Head of caudate nucleus (tissue), 42 donors: Measurements from ENCODE around the gene CCL23.
A peak's percentile ranks its signal among the peaks of the same experiment; 100 is the strongest.
"Not testable (repeated sequence)": the region's sequence is repeated elsewhere in the genome, so short reads cannot be mapped to it uniquely, and the experiment has no call there.

Source experiments
- DNase-seq, 42 donors: peaks; one replicate each; pipeline versions ENCODE4 v3.0.0 to v3.0.0-alpha.2; 2020 to 2021; ENCODE audit warnings: mixed read lengths in 7 of 42
- intact Hi-C: fragments of 100-400 bp; cut with DNase I; formaldehyde crosslinking; loops from one replicate; pipeline ENCODE4 v1.15.0; 2022

Gene CCL23

DNA sequence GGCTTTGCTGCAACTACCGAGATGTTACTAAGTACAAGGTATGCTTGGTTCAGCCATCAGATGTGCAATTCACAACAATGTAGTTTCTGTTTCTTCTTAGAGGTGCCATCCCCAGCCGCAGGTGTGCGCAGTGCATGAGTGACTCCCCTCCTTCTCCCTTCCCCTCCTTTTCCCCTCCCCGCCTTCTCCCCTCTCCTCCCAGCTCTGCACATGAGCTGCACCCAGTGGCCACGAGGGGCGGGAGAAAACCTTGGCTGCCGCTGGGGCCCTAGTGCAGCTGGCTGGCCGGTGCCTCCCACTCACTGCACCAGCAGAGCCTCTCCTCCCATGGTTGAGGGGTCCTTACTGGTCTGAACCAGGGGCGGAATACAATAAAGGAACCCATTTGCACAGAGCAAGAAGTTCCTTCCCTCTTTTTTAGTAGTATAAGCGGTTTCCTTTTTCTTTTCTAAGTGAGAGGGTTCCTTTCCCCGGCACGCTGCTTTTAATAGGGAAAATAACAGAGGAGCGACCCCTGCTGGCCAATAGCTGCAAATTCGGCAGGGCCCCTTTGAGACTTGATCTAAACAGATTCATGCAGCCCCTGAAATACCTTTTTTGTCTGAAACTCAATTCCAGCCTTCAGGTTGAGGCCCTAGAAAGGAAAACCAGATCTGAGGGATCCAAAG, 8.6 kb downstream of the CCL23 start:
- DNase-seq: no peak
- intact Hi-C loops: no loop called here

DNA sequence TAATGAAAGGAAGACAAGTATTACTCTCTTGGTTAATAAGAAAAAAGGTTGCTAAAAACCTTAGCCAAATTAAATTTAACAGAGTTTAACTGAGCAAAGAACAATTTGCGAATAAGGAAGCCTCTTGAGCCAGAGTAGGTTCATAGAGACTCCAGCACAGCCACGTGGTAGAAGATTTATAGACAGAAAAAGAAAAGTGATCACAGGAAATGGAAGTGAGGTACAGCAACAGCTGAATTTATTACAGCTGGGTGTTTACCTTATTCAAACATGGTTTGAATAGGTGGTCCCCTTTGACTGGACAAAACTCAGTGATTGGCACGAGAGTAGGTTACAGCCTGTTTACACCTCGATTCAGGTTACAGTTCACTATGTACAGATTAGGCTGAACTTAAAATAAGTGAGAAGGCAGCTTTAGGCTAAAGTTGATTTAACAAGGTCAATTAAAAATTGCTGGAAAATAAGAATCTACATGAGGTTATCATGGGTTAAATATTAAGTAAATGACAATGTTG, 13.1 kb downstream of the CCL23 start:
- DNase-seq: no peak
- intact Hi-C loops: no loop called here

- no peak for DNase-seq
- intact Hi-C loops: no loop called here
Observed at GRCh38 chr17:36002631-36003030, 15.1 kb downstream of the CCL23 start.

GRCh38 chr17:36001862-36002603, 15.7 kb downstream of the CCL23 start:
- intact Hi-C loops: no loop called here
- DNase-seq: no peak

- DNase-seq: no peak
- intact Hi-C loops: no loop called here
Observed at GRCh38 chr17:36001110-36001771, 16.5 kb downstream of the CCL23 start, which contains the start of gene CCL15. CCL15 (minus strand) TSS chr17:36001553; CDS start chr17:36001492, 61 bp downstream.

DNA sequence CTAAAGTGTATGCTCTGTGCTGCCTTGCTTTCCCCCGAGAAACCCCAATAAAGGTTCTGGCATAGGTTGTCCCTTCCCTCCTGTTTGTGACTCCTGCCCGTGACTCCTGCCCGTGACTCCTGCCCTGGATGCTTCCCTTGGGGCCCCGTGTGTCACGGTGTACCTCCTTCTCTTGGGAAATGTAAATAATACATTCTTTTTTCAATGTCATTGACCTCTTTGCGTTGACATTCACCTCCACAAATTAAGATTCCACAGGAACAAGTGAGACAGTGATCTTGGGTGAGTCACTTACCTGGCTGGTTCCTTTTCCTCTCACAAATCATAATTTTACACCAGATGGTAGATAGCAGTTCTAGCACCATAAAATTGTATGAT, 17.1 kb downstream of the CCL23 start:
- intact Hi-C loops: no loop called here
- DNase-seq: no peak

- peak in 12 of 42 donors; percentile 2 to 50 (median 16) for DNase-seq
- intact Hi-C loops: no loop called here
Observed at GRCh38 chr17:35998756-35999155, 19.0 kb downstream of the CCL23 start.

GRCh38 chr17:35998018-35998545, 19.7 kb downstream of the CCL23 start:
- intact Hi-C loops: no loop called here
- peak in 23 of 42 donors; percentile 4 to 70 (median 31) for DNase-seq

DNA sequence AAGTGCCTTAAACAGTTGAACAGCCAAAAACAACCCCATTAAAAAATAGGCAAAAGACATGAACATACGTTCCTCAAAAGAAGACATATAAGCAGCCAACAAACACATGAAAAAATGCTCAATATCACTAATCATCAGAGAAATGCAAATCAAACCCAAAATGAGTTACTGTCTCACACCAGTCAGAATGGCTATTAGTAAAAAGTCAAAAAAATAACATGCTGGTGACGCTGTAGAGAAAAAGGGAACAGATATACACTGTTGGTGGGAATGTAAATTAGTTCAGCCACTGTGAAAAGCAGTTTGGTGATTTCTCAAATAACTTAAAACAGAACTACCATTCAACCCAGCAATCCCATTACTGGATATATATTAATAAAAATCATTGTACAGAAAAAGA, 22.4 kb downstream of the CCL23 start:
- intact Hi-C loops, DNase-seq: not testable (repeated sequence)

- intact Hi-C loops: no loop called here
- DNase-seq: no peak
Observed at GRCh38 chr17:35991075-35991474, 26.7 kb downstream of the CCL23 start.

GRCh38 chr17:35988164-35988563, 29.6 kb downstream of the CCL23 start:
- intact Hi-C loops: no loop called here
- no peak for DNase-seq

DNA sequence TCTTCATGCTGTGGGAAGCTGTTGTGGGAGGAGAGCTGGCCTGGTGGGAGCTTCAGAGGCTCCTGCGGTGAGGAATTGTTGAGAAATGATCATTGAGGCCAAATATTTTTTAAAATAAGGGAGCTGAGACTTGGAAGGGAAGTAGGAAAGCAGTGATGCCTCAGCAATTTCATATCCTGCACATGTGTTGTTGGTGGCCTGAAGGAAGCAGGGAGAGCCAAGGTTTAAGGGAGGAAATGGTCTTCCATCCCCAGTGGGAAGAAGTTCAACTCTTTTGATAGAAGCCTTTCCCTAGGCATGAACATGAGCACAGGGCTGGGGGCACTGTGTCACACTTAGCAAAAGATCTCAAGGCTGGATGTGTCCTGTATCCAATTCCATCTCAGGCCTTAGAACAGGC, 31.1 kb downstream of the CCL23 start, which contains the start of gene CCL14:
CCL14 (minus strand) TSS at position 87 of the 400 bp plus-strand sequence; CDS start at position 7, 80 bp downstream.
- intact Hi-C loops: no loop called here
- no peak for DNase-seq

GRCh38 chr17:35984140-35984539, 33.6 kb downstream of the CCL23 start:
- intact Hi-C loops: no loop called here

DNA sequence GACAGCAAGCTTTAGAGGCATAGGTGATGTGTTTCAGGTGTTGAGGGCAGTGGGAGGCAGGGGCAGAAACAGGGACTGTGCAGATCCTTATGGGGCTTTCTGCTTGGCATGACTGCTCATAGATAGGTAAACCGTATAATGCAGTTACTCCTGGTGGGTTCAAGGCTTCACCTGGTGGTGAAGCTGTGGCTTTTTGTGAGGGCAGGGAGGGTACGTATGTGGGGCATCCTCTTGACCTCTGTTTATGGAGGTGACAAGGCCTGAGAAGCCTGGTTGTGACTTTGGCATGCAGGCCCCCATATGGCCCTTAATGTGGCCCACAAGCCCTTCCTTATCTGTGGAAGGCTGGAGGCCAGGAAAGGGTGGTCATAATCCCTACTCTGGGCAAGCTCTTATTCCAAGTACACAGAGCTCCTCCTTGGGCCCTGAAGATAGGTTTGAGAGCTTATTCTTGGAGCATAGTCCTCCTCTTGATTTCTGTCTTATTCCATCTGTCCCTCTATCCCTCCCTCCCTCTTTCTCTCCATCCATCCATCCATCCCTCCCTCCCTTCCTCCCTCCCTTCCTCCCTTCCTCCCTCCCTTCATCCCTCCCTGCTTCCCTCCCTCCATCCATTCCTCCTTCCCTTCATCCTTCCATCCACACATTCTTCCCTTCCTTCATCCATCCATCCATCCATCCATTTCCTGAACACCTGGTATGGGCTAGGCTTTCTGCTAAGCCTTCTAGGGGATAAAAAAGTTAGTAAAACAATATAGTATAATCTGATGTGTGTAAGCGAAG, 35.2 kb downstream of the CCL23 start:
- intact Hi-C loops: no loop called here
- no peak for DNase-seq

More at GRCh38 chr17:35984140-35984539, 33.6 kb downstream of the CCL23 start:
- DNase-seq: no peak

- DNase-seq: no peak
- intact Hi-C loops: no loop called here
Observed at GRCh38 chr17:35981908-35982330, 35.9 kb downstream of the CCL23 start.

GRCh38 chr17:35981246-35981645, 36.5 kb downstream of the CCL23 start, which contains the start of gene CCL16:
CCL16 (minus strand) TSS chr17:35981497; CDS start chr17:35981420, 77 bp downstream.
- no peak for DNase-seq
- intact Hi-C loops: no loop called here

DNA sequence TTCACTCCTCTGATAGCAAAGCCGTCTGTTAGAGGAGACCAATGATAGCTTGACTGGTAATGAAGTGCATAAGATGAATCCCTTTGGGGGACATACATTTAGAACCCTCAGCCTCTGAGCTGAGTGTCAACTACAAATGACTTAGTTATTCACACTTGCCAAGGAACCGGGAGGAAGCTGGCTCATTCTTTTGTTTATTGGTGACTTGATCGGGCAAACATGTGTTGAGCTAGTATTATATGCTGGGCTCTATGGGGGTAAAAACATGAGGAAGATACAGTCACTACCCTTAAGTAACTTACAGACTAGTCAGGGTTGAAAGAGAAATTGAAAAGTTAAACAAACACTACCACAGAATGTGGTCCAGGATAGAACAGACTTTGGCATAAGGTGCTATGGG, 39.4 kb downstream of the CCL23 start:
- intact Hi-C loops: loop anchor here (10.0 kb wide), 2 partner anchors 56 to 506 kb away; partner anchors contain the start of gene ZNHIT3
- no peak for DNase-seq

DNA sequence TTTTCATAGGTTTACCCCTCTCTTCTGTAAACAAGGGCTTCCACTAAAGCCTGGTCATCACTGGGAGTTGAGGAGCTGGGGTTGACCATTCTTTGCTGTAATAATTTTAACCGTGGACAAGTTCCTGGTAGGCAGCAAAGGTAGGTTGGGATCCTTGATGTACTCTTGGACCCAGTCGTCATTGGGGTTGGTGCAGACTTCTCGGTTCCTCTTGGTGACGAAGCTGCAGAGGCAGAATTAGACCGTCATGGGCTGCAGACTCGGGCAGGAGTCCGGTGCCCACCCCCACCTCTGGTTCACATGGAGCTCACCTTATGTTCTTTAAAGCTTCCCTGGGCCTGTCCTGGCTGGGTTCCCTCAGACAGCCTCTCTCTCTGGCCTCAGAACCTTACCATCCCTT, 40.3 kb downstream of the CCL23 start:
- intact Hi-C loops: loop anchor here (10.0 kb wide), 2 partner anchors 57 to 507 kb away; partner anchors contain the start of gene ZNHIT3
- no peak for DNase-seq
